Heart left ventricle (tissue), 13 donors: Measurements from ENCODE around the gene PBX3.

Source experiments
- POLR2A ChIP-seq, 2 donors: fragments of 450-650 bp; IDR thresholded peaks; one replicate each; pipeline ENCODE4 v1.6.1; 2017; ENCODE audit warnings: antibody characterized with exemption in 2 of 2, mild to moderate bottlenecking in 2 of 2, moderate library complexity in 2 of 2
- TF ChIP-seq, protein P1 (sequence below), 12 donors: fragments of 200-600 bp; sonication (generic) in 4 of 12; IDR thresholded peaks; one replicate each; pipeline versions ENCODE4 v1.5.0 to v1.8.0; 2018 to 2022; ENCODE audit warnings: antibody characterized with exemption in 12 of 12, mild to moderate bottlenecking in 5 of 12
- donor health status: ischemic (EF 13 %, LVEDD 7.1; RV severe dilation, severe dysfunction).
- donor health status: DM: no; HTN: yes; CAD: no.
- donor health status: DM: no; HTN: no; CAD: no.
- donor health status: ischemic (EF 25% LVEDD 6.9; RV normal size, moderate dysfunction).
- donor health status: ischemic (EF 25% LVEDD 5.7; RV mildly dilated, moderate dysfunction).
- donor health status: ischemic (EF 35%, LVEDD 5.7; RV mildly dilated, moderate dysfunction).
- donor health status: nonischemic (EF 11% LVEDD 7.7; RV severe dilation, severe dysfunction).
- donor health status: DM: yes; HTN: yes; CAD: no.
- donor health status: PGD.
- donor health status: ischemic (EF 29% LVEDD 5.4; RV normal size, mild dysfunction).
- donor health status: nonischemic (EF 23%, LVEDD 6.1; RV moderate dilation, normal function).

DNA sequence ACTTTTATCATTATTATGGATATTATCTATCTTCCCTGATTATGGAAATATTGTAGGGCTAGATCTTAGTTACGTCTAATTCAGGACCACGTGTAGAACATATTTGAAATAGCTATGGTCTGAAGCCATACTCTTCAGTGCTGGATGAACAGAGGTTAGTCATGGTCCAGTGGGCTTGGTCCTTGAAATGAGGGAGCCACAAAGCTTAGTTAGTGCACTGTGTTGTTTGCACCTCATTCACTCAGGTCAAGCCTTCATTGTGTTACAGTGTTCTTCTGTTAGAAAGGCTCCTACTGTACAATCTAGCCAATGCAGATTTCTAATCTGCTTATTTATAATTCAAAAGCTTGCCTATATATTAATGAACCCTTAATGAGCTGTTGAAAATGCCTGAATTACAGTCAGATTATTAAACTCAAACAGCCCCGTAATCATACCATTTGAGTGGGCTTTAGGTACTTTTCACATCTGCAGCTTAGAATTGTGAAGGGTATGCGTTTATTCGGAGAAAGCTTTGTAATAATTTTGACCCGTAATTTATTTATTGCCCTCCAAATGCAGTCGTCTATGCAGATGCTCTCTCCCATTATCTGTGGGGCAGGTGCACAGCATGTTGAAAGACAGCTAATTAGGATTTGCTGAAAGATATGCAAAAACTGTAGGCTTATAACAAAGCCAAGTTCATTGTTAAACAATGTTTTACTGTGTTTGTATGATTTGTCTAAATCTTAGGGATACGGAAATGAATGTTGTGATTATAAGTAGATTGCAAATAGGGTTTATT, 164.9 kb downstream of the PBX3 start:
- TF ChIP-seq, protein P1, sequence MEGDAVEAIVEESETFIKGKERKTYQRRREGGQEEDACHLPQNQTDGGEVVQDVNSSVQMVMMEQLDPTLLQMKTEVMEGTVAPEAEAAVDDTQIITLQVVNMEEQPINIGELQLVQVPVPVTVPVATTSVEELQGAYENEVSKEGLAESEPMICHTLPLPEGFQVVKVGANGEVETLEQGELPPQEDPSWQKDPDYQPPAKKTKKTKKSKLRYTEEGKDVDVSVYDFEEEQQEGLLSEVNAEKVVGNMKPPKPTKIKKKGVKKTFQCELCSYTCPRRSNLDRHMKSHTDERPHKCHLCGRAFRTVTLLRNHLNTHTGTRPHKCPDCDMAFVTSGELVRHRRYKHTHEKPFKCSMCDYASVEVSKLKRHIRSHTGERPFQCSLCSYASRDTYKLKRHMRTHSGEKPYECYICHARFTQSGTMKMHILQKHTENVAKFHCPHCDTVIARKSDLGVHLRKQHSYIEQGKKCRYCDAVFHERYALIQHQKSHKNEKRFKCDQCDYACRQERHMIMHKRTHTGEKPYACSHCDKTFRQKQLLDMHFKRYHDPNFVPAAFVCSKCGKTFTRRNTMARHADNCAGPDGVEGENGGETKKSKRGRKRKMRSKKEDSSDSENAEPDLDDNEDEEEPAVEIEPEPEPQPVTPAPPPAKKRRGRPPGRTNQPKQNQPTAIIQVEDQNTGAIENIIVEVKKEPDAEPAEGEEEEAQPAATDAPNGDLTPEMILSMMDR (IDR thresholded peaks at IDR 0.05), result no peak
- no peak for TF ChIP-seq POLR2A (IDR thresholded peaks at IDR 0.05)
